ENCODE data around the gene MEX3A.
"Not testable (repeated sequence)": the region's sequence is repeated elsewhere in the genome, so short reads cannot be mapped to it uniquely, and the experiment has no call there.

MEX3A gene

GRCh38 chr1:156051011-156051725 is 31.1 kb downstream of the MEX3A start:
- Histone ChIP-seq H3K4me1 (peaks cover 37% of the 10 kb centered on the region), H3K4me3 (no peak overlapping the region), H3K27me3 (no peaks in the 10 kb centered on the region), H3K9me3 (no peaks in the 10 kb centered on the region), H4K20me1 (peaks cover 18% of the 10 kb centered on the region; the same call in 1 of the 2 replicates), H3K36me3 (peaks cover 53% of the 10 kb centered on the region), H3K27ac (no peak overlapping the region), H3K4me2 (no peak overlapping the region), H3K9ac (peak overlapping the region; percentile 11; the same call in 1 of the 2 replicates)
- TF ChIP-seq Cebpa-rat (IDR thresholded peaks at IDR 0.05) = no peak

- Histone ChIP-seq H3K4me2 (no peak overlapping the region), H3K9ac (no peak overlapping the region), H3K27me3 (no peaks in the 10 kb centered on the region), H3K4me3 (no peak overlapping the region), H3K4me1 (peaks cover 29% of the 10 kb centered on the region), H3K27ac (no peak overlapping the region), H3K36me3 (peaks cover 55% of the 10 kb centered on the region), H4K20me1 (peaks cover 18% of the 10 kb centered on the region; the same call in 1 of the 2 replicates), H3K9me3 (no peaks in the 10 kb centered on the region)
- TF ChIP-seq Cebpa-rat (IDR thresholded peaks at IDR 0.05) = no peak
Observed at GRCh38 chr1:156050376-156050775, 31.9 kb downstream of the MEX3A start.

- no peak overlapping the region for H3K27ac ChIP-seq
- no peak for TF ChIP-seq Cebpa-rat (IDR thresholded peaks at IDR 0.05)
- peaks cover 18% of the 10 kb centered on the region; the same call in 1 of the 2 replicates for H4K20me1 ChIP-seq
- peaks cover 70% of the 10 kb centered on the region for H3K36me3 ChIP-seq
- no peak overlapping the region for H3K4me3 ChIP-seq
- no peak overlapping the region for H3K9ac ChIP-seq
- peaks cover 27% of the 10 kb centered on the region for H3K4me1 ChIP-seq
- no peaks in the 10 kb centered on the region for H3K9me3 ChIP-seq
- no peaks in the 10 kb centered on the region for H3K27me3 ChIP-seq
- H3K4me2 ChIP-seq = no peak overlapping the region
Observed at GRCh38 chr1:156048663-156049258, 33.5 kb downstream of the MEX3A start.

- Histone ChIP-seq H3K27ac (no peak overlapping the region), H3K27me3 (no peaks in the 10 kb centered on the region), H3K4me1 (peaks cover under 1% of the 10 kb centered on the region), H3K9ac (no peak overlapping the region), H3K9me3 (no peaks in the 10 kb centered on the region), H3K36me3 (peaks cover 89% of the 10 kb centered on the region), H3K4me2 (no peak overlapping the region), H4K20me1 (no peaks in the 10 kb centered on the region), H3K4me3 (no peak overlapping the region)
- TF ChIP-seq Cebpa-rat (IDR thresholded peaks at IDR 0.05) = no peak
Observed at GRCh38 chr1:156045076-156045475, 37.2 kb downstream of the MEX3A start.

GRCh38 chr1:156042828-156043227 is 39.4 kb downstream of the MEX3A start:
- H3K4me1 ChIP-seq = no peaks in the 10 kb centered on the region
- no peaks in the 10 kb centered on the region for H4K20me1 ChIP-seq
- no peaks in the 10 kb centered on the region for H3K9me3 ChIP-seq
- peaks cover 88% of the 10 kb centered on the region for H3K36me3 ChIP-seq
- H3K27ac ChIP-seq = no peak overlapping the region
- H3K9ac ChIP-seq = no peak overlapping the region
- no peaks in the 10 kb centered on the region for H3K27me3 ChIP-seq
- no peak overlapping the region for H3K4me2 ChIP-seq
- no peak overlapping the region for H3K4me3 ChIP-seq
- no peak for TF ChIP-seq Cebpa-rat (IDR thresholded peaks at IDR 0.05)

- H4K20me1 ChIP-seq, H3K27ac ChIP-seq, H3K4me3 ChIP-seq, H3K4me1 ChIP-seq, H3K9ac ChIP-seq, H3K4me2 ChIP-seq, H3K9me3 ChIP-seq, H3K27me3 ChIP-seq: not testable (repeated sequence)
- H3K36me3 ChIP-seq = peaks cover 46% of the 10 kb centered on the region
Observed at GRCh38 chr1:156034991-156035390, 47.3 kb downstream of the MEX3A start.

GRCh38 chr1:156033011-156033410 is 49.3 kb downstream of the MEX3A start:
- H3K4me1 ChIP-seq = peaks cover 5% of the 10 kb centered on the region; the same call in 1 of the 2 replicates
- H3K9me3 ChIP-seq = no peaks in the 10 kb centered on the region
- no peak overlapping the region for H3K9ac ChIP-seq
- TF ChIP-seq Cebpa-rat (IDR thresholded peaks at IDR 0.05) = no peak
- H3K4me2 ChIP-seq = no peak overlapping the region
- H3K27me3 ChIP-seq = no peaks in the 10 kb centered on the region
- H4K20me1 ChIP-seq = no peaks in the 10 kb centered on the region
- H3K27ac ChIP-seq = no peak overlapping the region
- H3K36me3 ChIP-seq = peaks cover 27% of the 10 kb centered on the region
- no peak overlapping the region for H3K4me3 ChIP-seq

- TF ChIP-seq Cebpa-rat (IDR thresholded peaks at IDR 0.05) = no peak
- H3K4me3 ChIP-seq = no peak overlapping the region
- no peak overlapping the region for H3K9ac ChIP-seq
- no peaks in the 10 kb centered on the region for H3K36me3 ChIP-seq
- no peaks in the 10 kb centered on the region for H3K4me1 ChIP-seq
- no peaks in the 10 kb centered on the region for H3K27me3 ChIP-seq
- H3K4me2 ChIP-seq = no peak overlapping the region
- no peak overlapping the region for H3K27ac ChIP-seq
- H3K9me3 ChIP-seq = no peaks in the 10 kb centered on the region
- H4K20me1 ChIP-seq = no peaks in the 10 kb centered on the region
Observed at GRCh38 chr1:156026588-156026987, 55.7 kb downstream of the MEX3A start.

- Histone ChIP-seq H3K4me1 (peaks cover 6% of the 10 kb centered on the region; the same call in 1 of the 2 replicates), H3K36me3 (no peaks in the 10 kb centered on the region), H3K4me3 (no peak overlapping the region), H3K27ac (no peak overlapping the region), H4K20me1 (no peaks in the 10 kb centered on the region), H3K9me3 (no peaks in the 10 kb centered on the region), H3K27me3 (no peaks in the 10 kb centered on the region), H3K9ac (no peak overlapping the region), H3K4me2 (no peak overlapping the region)
- TF ChIP-seq Cebpa-rat (IDR thresholded peaks at IDR 0.05) = no peak
Observed at GRCh38 chr1:156025876-156026275, 56.4 kb downstream of the MEX3A start.

- Histone ChIP-seq H3K36me3 (0 out of 2 replicates have a peak, but pooled peaks cover under 1% of the 10 kb centered on the region), H3K4me1 (peaks cover 11% of the 10 kb centered on the region), H3K9ac (no peak overlapping the region), H4K20me1 (0 out of 2 replicates have a peak, but pooled peaks cover 5% of the 10 kb centered on the region), H3K27ac (no peak overlapping the region), H3K9me3 (no peaks in the 10 kb centered on the region), H3K4me2 (no peak overlapping the region), H3K27me3 (no peaks in the 10 kb centered on the region), H3K4me3 (no peak overlapping the region)
- TF ChIP-seq Cebpa-rat (IDR thresholded peaks at IDR 0.05) = no peak
Observed at GRCh38 chr1:156024801-156025200, 57.5 kb downstream of the MEX3A start.
